ENCODE measurements around the gene CCDC78. TPM values are rescaled to one million over a fixed set of nuclear protein-coding genes. Genes with fewer than 3 reads are reported as not detected.
A peak's percentile ranks its signal among the peaks of the same experiment; 100 is the strongest.

The CCDC78 gene
- total and polyA plus RNA-seq, 2 of the 4 experiments (the other 2 are of a cell fraction), result 0.54 to 4.6 TPM

GRCh38 chr16:675884-676564, 50.2 kb downstream of the CCDC78 start:
- Histone ChIP-seq H2BK5ac (ENCODE audit: low read depth, low read length, poor library complexity, severe bottlenecking) (no peak overlapping the region), H4K8ac (ENCODE audit: low read depth in 2 of 2, low read length in 2 of 2) (no peak overlapping the region), H4K5ac (ENCODE audit: low read depth, low read length) (0 out of 2 replicates have a peak overlapping the region, but pooled peaks have one; percentile 11), H2AFZ (replicated peaks; ENCODE audit: low read length, poor library complexity) (peak overlapping the region; percentile 89), H3K27ac (ENCODE audit: insufficient read depth, low read length) (no peak overlapping the region), H3K9me1 (ENCODE audit: insufficient read depth, low read length) (peaks cover 9% of the 10 kb centered on the region; the same call in 1 of the 2 replicates), H2AK9ac (replicated peaks; ENCODE audit: low read depth, low read length, poor library complexity) (peak overlapping the region; percentile 78), H3K9ac (ENCODE audit: low read depth, low read length) (no peak overlapping the region), H3K56ac (ENCODE audit: extremely low read depth, insufficient read depth, low read length) (no peak overlapping the region), H3K14ac (replicated peaks; ENCODE audit: low read depth, low read length) (no peak overlapping the region), H4K20me1 (ENCODE audit: insufficient read depth, low read length) (peaks cover 24% of the 10 kb centered on the region), H3K18ac (ENCODE audit: low read depth, low read length) (no peak overlapping the region), H2BK120ac (ENCODE audit: low read depth, low read length) (no peak overlapping the region), H3K79me1 (ENCODE audit: low read depth in 1 of 2, low read length in 2 of 2) (peaks cover 0 to 23% of the 10 kb centered on the region in 2 experiments; a peak in 1 of 4 replicates), H2BK15ac (ENCODE audit: low read depth, low read length) (no peak overlapping the region), H2BK20ac (ENCODE audit: low read depth, low read length) (no peak overlapping the region), H3K4me1 (ENCODE audit: control insufficient read depth, insufficient read depth, low read length) (peaks cover 10% of the 10 kb centered on the region), H3K9me3 (ENCODE audit: control insufficient read depth, insufficient read depth, low read length) (no peaks in the 10 kb centered on the region), H2AK5ac (ENCODE audit: low read depth, low read length) (no peak overlapping the region; the same call in 1 of the 2 replicates), H3K4ac (ENCODE audit: low read depth, low read length) (no peak overlapping the region), H4K91ac (ENCODE audit: insufficient read depth, low read depth, low read length) (no peak overlapping the region), H3K4me3 (ENCODE audit: insufficient read depth, low read depth, low read length) (peak overlapping the region; percentile 50), H3K4me2 (ENCODE audit: low read depth, low read length) (peak overlapping the region; percentile 90), H3K27me3 (ENCODE audit: control insufficient read depth, insufficient read depth, low read length) (no peaks in the 10 kb centered on the region), H3K23ac (ENCODE audit: low read depth, low read length) (no peak overlapping the region), H3K36me3 (ENCODE audit: control insufficient read depth, insufficient read depth, low read length) (peaks cover 31% of the 10 kb centered on the region)
- dilution Hi-C loops (cut with HindIII; ENCODE audit: low sequenced_read_pairs, unreplicated experiment), result no loop called here
- BruUV-seq (replicated peaks), result no TSS peak
- in situ Hi-C loops (cut with MboI; ENCODE audit: low sequenced_read_pairs), result no loop called here
- 86% methylated on average over 8 of the region's 25 CpGs; no CpG with 5 or more reads in 1 of the 2 experiments for WGBS, 2 experiments (ENCODE audit: extremely low coverage in 2 of 2, insufficient read length in 1 of 2)
- no peak for TF ChIP-seq RCOR1 (IDR thresholded peaks at IDR 0.05; ENCODE audit: insufficient replicate concordance, low read length)
- TF ChIP-seq BHLHE40 (IDR thresholded peaks at IDR 0.05; ENCODE audit: low read depth, low read length), result no peak
- TF ChIP-seq CEBPB (IDR thresholded peaks at IDR 0.05; ENCODE audit: low read depth, low read length), result no peak
- no peak for TF ChIP-seq NFE2L2 (IDR thresholded peaks at IDR 0.05; ENCODE audit: low read depth, low read length)
- no peak for TF ChIP-seq CHD1 (IDR thresholded peaks at IDR 0.05; ENCODE audit: low read depth, low read length)
- ATAC-seq (ENCODE audit: low read depth), result no peak
- ChIA-PET CTCF (no interaction called here), POLR2A (ENCODE audit: unreplicated experiment) (no interaction called here)
- intact Hi-C loops (cut with micrococcal nuclease), result no loop called here
- DNase-seq, result no peak

Measured in IMR-90 (cell line).